ENCODE data around the gene KCNG4. TPM values are rescaled to one million over a fixed set of nuclear protein-coding genes. Genes with fewer than 3 reads are reported as not detected.
A peak's percentile ranks its signal among the peaks of the same experiment; 100 is the strongest.

Gene KCNG4
- total and polyA plus RNA-seq, 2 experiments from 2014 or later, result 0.07 TPM; not detected in 1

- peaks cover 6% of the 10 kb centered on the region; the same call in 2 of the 3 replicates for H3K4me1 Mint-ChIP-seq
- Histone ChIP-seq H3K4me1 (ENCODE audit: insufficient read depth) (no peaks in the 10 kb centered on the region), H3K36me3 (ENCODE audit: insufficient read depth) (no peaks in the 10 kb centered on the region), H3F3A (replicated peaks; ENCODE audit: low read depth) (no peaks in the 10 kb centered on the region), H3K27me3 (ENCODE audit: insufficient read depth) (no peaks in the 10 kb centered on the region), H2AFZ (no peak overlapping the region; the same call in 1 of the 2 replicates), H3K9me2 (ENCODE audit: insufficient read depth) (0 out of 2 replicates have a peak, but pooled peaks cover 3% of the 10 kb centered on the region), H3K79me2 (replicated peaks; ENCODE audit: insufficient read depth) (no peaks in the 10 kb centered on the region), H4K20me1 (replicated peaks; ENCODE audit: insufficient read depth) (0 out of 2 replicates have a peak, but pooled peaks cover 3% of the 10 kb centered on the region), H3K4me3 (no peak overlapping the region), H3K4me2 (no peak overlapping the region), H3K27ac (ENCODE audit: low read depth) (no peak overlapping the region)
- no peaks in the 10 kb centered on the region for H3K36me3 Mint-ChIP-seq (ENCODE audit: low read depth)
- no peak overlapping the region for H3K4me3 Mint-ChIP-seq
- no peaks in the 10 kb centered on the region for H3K9me3 Mint-ChIP-seq
- no peak overlapping the region for H3K27ac Mint-ChIP-seq
- TF ChIP-seq ZNF331 (CRISPR knock-in tag; IDR thresholded peaks at IDR 0.05; ENCODE audit: low read depth), result no peak
- no peak for TF ChIP-seq EZH2phosphoT487 (IDR thresholded peaks at IDR 0.05; ENCODE audit: unreplicated experiment)
- TF ChIP-seq REST (IDR thresholded peaks at IDR 0.05; ENCODE audit: unreplicated experiment), result no peak
- TF ChIP-seq ETS1 (IDR thresholded peaks at IDR 0.05), result no peak
- no peak for TF ChIP-seq ZNF114 (CRISPR knock-in tag; IDR thresholded peaks at IDR 0.05)
- TF ChIP-seq ZNF462 (CRISPR knock-in tag; IDR thresholded peaks at IDR 0.05), result no peak
- no peak for TF ChIP-seq EZH2 (IDR thresholded peaks at IDR 0.05; ENCODE audit: low read depth, unreplicated experiment)
- peak; percentile 44 to 49; a peak in 3 of 4 replicates for TF ChIP-seq CTCF (conservative IDR thresholded peaks at IDR 0.05; ENCODE audit: low read depth in 2 of 2)
- DNase-seq (ENCODE audit: low spot score) (peak; percentile 43), ATAC-seq (no peak)
- H3K27me3 Mint-ChIP-seq (ENCODE audit: insufficient read depth, low read depth, poor library complexity), result peaks cover 5% of the 10 kb centered on the region
These were observed 29.8 kb downstream of the KCNG4 start for GRCh38 chr16:84209989-84210388.

Measured in GM23338 (cell line).